HG03442 (cell line): ENCODE data around the gene BTNL9.
"Not testable (repeated sequence)": the region's sequence is repeated elsewhere in the genome, so short reads cannot be mapped to it uniquely, and the experiment has no call there.

Experiments
- ATAC-seq: cut with Tn5 transposase; IDR thresholded peaks from one replicate; pipeline ENCODE4 v1.9.1; 2021; ENCODE audit warnings: mild to moderate bottlenecking, moderate library complexity; ENCODE audit not compliant: unreplicated experiment

The BTNL9 gene

DNA sequence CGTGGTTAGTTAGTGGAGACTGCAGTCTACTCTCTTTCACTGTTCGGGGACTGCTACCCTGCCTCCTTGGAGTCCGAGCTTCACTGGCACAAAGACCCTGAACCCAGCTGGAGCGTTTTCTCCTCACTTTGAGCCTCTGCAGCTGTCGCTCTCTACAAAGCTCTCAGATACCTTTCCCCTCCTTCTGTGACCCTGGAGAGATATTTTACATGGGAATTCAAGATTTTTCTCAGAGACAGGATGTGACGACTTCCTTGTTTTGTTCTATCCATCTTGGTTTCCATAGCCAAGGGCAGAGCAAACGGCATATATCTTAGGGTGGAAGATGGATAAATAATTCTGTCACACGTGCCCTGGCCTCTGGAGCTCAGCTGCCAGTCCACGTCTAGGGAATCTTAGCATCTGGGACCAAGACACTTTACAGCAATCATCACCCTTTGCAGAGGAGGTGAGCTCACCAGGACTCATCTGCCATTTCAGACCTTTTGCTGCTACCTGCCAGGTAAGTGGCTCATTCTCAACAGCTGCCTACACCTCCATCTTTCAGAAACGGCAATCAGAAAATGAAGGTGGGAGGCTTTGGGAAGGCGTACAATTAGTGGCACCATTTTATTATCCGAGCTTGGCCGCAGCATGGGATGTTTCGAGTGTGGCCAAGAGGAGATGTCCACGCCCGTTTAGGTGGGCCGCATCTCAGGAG lies at the start of gene BTNL9:
Gene BTNL9 (plus strand): TSS at position 336 of the 700 bp plus-strand sequence. CDS start 5,224 bp downstream, outside the sequence.
- no peak for ATAC-seq

DNA sequence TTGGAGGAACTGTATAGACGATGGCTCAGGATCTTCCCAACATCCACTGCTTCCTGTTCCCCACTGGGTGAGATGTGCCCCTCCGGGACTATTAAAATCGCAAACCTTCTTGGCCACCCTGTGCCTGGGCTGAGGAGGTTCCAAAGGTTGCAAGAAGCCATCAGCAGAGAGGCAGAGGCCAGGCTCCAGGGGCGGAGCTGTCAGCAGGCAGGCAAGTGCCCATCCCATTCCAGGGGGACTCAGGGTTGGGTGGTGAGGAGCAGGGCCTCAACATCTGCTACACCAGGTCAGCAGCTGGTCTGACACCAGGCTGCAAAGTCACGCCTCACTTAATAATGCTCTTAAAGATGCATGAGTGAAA lies 49.2 kb upstream of the BTNL9 start:
- ATAC-seq, result no peak

DNA sequence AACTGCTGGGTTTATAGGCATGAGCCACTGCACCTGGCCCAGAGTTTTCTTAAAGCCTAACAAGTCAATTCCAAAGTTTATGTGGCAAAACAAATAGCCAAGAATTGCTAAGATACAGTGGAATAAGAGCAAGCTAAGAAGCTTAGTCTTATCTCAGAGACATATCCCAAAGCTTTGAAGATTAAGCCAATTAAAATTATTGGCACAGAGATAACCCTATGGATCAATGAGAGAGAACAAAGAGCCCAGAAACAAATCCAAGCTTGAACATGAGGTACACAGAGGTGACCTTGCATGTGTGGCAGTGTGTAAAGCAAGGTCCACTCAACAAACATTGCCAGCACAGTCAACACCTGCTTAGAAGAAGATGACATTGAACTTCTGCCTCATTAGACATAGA lies 38.1 kb upstream of the BTNL9 start:
- no peak for ATAC-seq

DNA sequence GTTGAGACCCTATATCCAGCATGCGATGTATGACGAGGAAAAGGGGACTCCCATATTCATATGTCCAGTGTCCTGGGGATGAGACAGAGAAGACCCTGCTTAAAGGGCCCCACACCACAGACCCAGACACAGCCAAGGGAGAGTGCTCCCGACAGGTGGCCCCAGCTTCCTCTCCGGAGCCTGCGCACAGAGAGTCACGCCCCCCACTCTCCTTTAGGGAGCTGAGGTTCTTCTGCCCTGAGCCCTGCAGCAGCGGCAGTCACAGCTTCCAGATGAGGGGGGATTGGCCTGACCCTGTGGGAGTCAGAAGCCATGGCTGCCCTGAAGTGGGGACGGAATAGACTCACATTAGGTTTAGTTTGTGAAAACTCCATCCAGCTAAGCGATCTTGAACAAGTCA lies 34.3 kb upstream of the BTNL9 start:
- ATAC-seq, result no peak

GRCh38 chr5:181008136-181008535 lies 31.9 kb upstream of the BTNL9 start:
- ATAC-seq, result no peak

DNA sequence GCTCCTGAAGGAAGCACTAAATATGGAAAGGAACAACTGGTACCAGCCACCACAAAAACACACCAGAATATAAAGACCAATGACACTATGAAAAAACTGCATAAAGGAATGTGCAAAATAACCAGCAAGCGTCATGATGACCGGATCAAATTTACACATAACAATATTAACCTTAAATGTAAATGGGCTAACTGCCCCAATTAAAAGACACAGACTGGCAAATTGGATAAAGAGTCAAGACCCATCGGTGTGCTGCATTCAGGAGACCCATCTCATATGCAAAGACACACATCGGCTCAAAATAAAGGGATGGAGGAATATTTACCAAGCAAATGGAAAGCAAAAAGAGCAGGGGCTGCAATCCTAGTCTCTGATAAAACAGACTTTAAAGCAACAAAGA lies 30.0 kb upstream of the BTNL9 start:
- ATAC-seq, result not testable (repeated sequence)

GRCh38 chr5:181014654-181015053 lies 25.4 kb upstream of the BTNL9 start:
- ATAC-seq, result not testable (repeated sequence)

DNA sequence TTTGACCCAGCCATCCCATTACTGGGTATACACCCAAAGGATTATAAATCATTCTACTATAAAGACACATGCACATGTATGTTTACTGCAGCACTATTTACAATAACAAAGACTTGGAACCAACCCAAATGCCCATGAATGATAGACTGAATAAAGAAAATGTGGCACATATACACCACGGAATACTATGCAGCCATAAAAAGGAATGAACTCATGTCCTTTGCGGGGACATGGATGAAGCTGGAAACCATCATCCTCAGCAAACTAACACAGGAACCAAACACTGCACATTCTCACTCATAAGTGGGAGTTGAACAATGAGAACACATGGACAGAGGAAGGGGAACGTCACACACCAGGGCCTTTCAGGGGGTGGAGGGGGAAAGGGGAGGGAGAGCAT lies 22.6 kb upstream of the BTNL9 start:
- ATAC-seq, result not testable (repeated sequence)

- ATAC-seq, result no peak
Observed at GRCh38 chr5:181020688-181021087, 19.4 kb upstream of the BTNL9 start.

GRCh38 chr5:181024245-181025064 lies 15.6 kb upstream of the BTNL9 start:
- ATAC-seq, result no peak

- ATAC-seq, result no peak
Observed at GRCh38 chr5:181027452-181028031, 12.5 kb upstream of the BTNL9 start.

- no peak for ATAC-seq
Observed at GRCh38 chr5:181028032-181028819, 11.8 kb upstream of the BTNL9 start.

- ATAC-seq, result no peak
Observed at GRCh38 chr5:181031716-181032115, 8.3 kb upstream of the BTNL9 start.

DNA sequence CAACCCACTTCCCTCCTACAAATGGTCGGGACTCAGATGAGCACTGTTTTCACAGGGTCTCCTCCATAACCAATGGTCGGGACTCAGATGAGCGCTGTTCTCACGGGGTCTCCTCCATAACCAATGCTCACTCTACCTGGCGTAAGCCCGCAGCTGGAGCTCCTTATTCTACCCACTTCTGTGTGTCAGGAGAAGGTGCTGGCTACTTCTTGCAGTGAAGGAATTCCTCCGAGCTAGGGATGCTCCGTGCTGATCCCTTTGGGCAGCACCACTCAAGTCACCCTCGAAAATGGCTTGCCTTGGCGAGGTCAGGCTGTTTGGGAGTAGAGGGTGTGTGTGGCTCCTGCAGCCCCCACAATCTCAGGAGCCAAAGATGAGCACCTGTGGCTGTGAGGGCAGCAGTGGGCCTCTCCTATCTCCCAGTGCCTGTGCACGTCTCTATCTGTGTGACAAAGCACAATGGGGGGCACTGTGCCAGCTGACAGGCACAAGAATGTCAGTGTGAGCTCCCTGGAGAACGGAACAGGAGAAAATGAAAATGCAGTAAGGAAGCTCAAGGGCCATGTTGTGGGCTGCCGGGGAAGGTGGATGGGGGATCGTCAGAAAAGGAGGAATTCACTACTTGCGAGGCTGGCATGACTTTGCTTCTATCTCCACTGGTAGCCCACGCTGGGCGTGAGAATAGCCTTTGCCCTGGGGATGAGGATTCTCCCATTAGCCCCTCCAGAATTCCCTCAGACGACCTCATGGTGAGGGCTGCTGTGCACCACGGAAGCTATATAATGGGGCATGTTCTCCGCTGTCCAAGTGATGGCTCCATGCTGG lies 3.9 kb upstream of the BTNL9 start:
- ATAC-seq, result no peak

DNA sequence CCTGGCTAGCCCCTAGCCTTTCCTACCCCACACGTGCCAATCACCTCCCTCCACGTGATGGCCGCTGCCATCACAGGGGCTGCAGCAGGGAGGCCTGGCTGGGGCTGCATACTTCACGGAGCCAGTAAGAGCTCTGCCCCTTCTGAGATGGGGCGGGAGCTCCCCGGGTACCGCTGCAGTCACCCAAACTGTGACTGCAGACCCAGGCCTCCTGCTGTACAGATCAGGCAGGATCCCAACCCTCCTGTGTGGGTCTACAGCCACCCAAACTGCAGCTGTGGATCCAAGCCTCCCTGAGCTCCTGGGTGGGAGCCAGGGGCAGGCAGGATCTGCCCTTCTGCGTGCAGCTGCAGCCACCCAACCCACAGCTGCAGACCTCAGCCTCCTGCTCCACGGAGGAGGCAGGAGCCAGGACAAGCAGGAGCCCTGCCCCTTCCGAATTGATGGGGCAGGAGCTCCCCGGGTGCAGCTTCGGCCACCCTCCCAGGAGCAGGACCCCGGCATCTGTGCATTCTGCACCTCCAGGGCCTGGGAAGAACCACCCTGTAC lies 3.2 kb upstream of the BTNL9 start:
- no peak for ATAC-seq

- ATAC-seq, result no peak
Observed at GRCh38 chr5:181037365-181037861, 2.7 kb upstream of the BTNL9 start.

DNA sequence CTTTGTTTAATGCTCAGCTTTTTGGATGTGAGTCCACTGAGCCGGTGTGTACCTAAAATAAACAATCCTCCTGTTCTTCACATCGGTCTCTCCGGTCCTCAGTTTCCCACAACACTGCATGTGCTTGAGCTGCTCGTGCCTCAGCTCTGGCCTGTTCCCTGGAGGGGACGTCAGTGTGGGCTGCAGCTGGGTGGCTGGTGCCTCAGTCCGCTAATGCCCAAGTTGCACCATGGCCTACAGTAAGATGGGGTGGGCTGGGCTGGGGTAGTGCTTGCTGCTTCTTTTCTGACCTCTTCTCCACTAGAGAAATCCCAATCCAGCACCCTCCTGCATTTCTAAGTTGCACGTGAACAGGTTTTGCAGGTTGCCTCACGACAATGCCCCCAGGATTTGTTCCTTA lies 595 bp upstream of the BTNL9 start:
- ATAC-seq, result no peak

GRCh38 chr5:181040631-181040945 lies 522 bp downstream of the BTNL9 start:
- ATAC-seq, result no peak

GRCh38 chr5:181041043-181041442 lies 977 bp downstream of the BTNL9 start:
- no peak for ATAC-seq
